Lower lobe of right lung (tissue), 2 donors: ENCODE data around the gene SLC22A3. TPM values are rescaled to one million over a fixed set of nuclear protein-coding genes. Genes with fewer than 3 reads are reported as not detected.

Experiments
- ATAC-seq, 2 donors: fragments of 200-7000 bp; cut with Tn5 transposase; one replicate each; pipeline ENCODE4 v1.9.1; 2020 to 2022; ENCODE audit warnings: mild to moderate bottlenecking in 2 of 2, moderate library complexity in 2 of 2
- DNase-seq: peaks from one replicate; pipeline ENCODE4 v3.0.0-alpha.2; 2020
- H3K27ac ChIP-seq: fragments of 200-600 bp; one replicate; pipeline ENCODE4 v1.8.0; 2022
- H3K27me3 ChIP-seq: fragments of 200-600 bp; one replicate; pipeline ENCODE4 v1.8.0; 2022; ENCODE audit warnings: low read depth
- H3K36me3 ChIP-seq: fragments of 200-600 bp; one replicate; pipeline ENCODE4 v1.8.0; 2022; ENCODE audit warnings: mild to moderate bottlenecking
- H3K4me1 ChIP-seq: fragments of 200-600 bp; one replicate; pipeline ENCODE4 v1.8.0; 2022
- H3K4me3 ChIP-seq: fragments of 200-600 bp; one replicate; pipeline ENCODE4 v1.8.0; 2022; ENCODE audit warnings: mild to moderate bottlenecking
- H3K9me3 ChIP-seq: fragments of 200-600 bp; one replicate; pipeline ENCODE4 v1.8.0; 2022
- CTCF ChIP-seq: fragments of 200-600 bp; IDR thresholded peaks from one replicate; pipeline ENCODE4 v1.8.0; 2022; ENCODE audit warnings: antibody characterized with exemption, mild to moderate bottlenecking
- intact Hi-C: fragments of 100-400 bp; cut with DNase I; formaldehyde crosslinking; loops from one replicate; pipeline ENCODE4 v1.11.0; 2022
- total RNA-seq: library from RNA; stranded (reverse); fragmentation: NEBNext Ultra II Directional; extraction: Animal tissue kit (Norgen Biotek cat#: 25700); gene quantifications from one replicate; pipeline ENCODE4 v1.2.1, GENCODE V29; 2021
- donor health status: DM: no; HTN: yes; CAD: no; lungs with severe emphysema.

Gene SLC22A3
- total RNA-seq, 1 donor from 2014 or later: 37.7 TPM

- no peak for DNase-seq
- ATAC-seq: no peak
Measured at GRCh38 chr6:160431791-160432404, 83.7 kb downstream of the SLC22A3 start.

GRCh38 chr6:160435935-160436334 is 87.8 kb downstream of the SLC22A3 start:
- ATAC-seq (no peak), DNase-seq (no peak)
- no peaks in the 10 kb centered on the region for H3K9me3 ChIP-seq
- no peak overlapping the region for H3K4me3 ChIP-seq
- intact Hi-C loops: no loop called here
- no peak for TF ChIP-seq CTCF
- H3K27ac ChIP-seq: no peak overlapping the region
- no peaks in the 10 kb centered on the region for H3K27me3 ChIP-seq
- no peaks in the 10 kb centered on the region for H3K4me1 ChIP-seq
- no peaks in the 10 kb centered on the region for H3K36me3 ChIP-seq

More at GRCh38 chr6:160431791-160432404, 83.7 kb downstream of the SLC22A3 start:
- intact Hi-C loops: no loop called here
- no peak for TF ChIP-seq CTCF
- no peaks in the 10 kb centered on the region for H3K36me3 ChIP-seq
- H3K4me1 ChIP-seq: peaks cover 7% of the 10 kb centered on the region
- H3K4me3 ChIP-seq: no peak overlapping the region
- H3K27ac ChIP-seq: no peak overlapping the region
- no peaks in the 10 kb centered on the region for H3K9me3 ChIP-seq
- H3K27me3 ChIP-seq: no peaks in the 10 kb centered on the region

- DNase-seq (no peak), ATAC-seq (no peak)
- Histone ChIP-seq H3K4me1 (no peaks in the 10 kb centered on the region), H3K36me3 (no peaks in the 10 kb centered on the region), H3K27ac (no peak overlapping the region), H3K27me3 (no peaks in the 10 kb centered on the region), H3K4me3 (no peak overlapping the region), H3K9me3 (no peaks in the 10 kb centered on the region)
- intact Hi-C loops: no loop called here
- TF ChIP-seq CTCF: no peak
Measured at GRCh38 chr6:160437154-160437553, 89.0 kb downstream of the SLC22A3 start.

- Histone ChIP-seq H3K36me3 (no peaks in the 10 kb centered on the region), H3K9me3 (no peaks in the 10 kb centered on the region), H3K27ac (no peak overlapping the region), H3K27me3 (no peaks in the 10 kb centered on the region), H3K4me1 (no peaks in the 10 kb centered on the region), H3K4me3 (no peak overlapping the region)
- no peak for DNase-seq
- ATAC-seq: no peak
- TF ChIP-seq CTCF: no peak
- intact Hi-C loops: no loop called here
Measured at GRCh38 chr6:160437775-160438174, 89.6 kb downstream of the SLC22A3 start.

GRCh38 chr6:160438481-160438880 is 90.3 kb downstream of the SLC22A3 start:
- H3K27me3 ChIP-seq: no peaks in the 10 kb centered on the region
- intact Hi-C loops: no loop called here
- no peak overlapping the region for H3K4me3 ChIP-seq
- TF ChIP-seq CTCF: no peak
- no peak for DNase-seq
- H3K27ac ChIP-seq: no peak overlapping the region
- no peaks in the 10 kb centered on the region for H3K36me3 ChIP-seq
- H3K9me3 ChIP-seq: no peaks in the 10 kb centered on the region
- H3K4me1 ChIP-seq: no peaks in the 10 kb centered on the region
- no peak for ATAC-seq
